Activated CD4-positive, alpha-beta memory T cell treated with anti-CD3 and anti-CD28 coated beads, Interleukin-2, amount 10 ng/mL, durations not matched to agents 7 days and 5 days (primary cell): ENCODE measurements around the gene PFDN4. TPM values are rescaled to one million over a fixed set of nuclear protein-coding genes. Genes with fewer than 3 reads are reported as not detected.
"Not testable (repeated sequence)": the region's sequence is repeated elsewhere in the genome, so short reads cannot be mapped to it uniquely, and the experiment has no call there.

ENCODE experiments used
- CTCF ChIA-PET: fragments of 350-600 bp; sonication (Branson Sonifier 250); formaldehyde crosslinking; loops from one replicate; lab custom pipeline; 2021; ENCODE audit warnings: antibody characterized with exemption, inconsistent platforms; lab: Charles Lee
- POLR2A ChIA-PET: fragments of 350-600 bp; sonication (Branson Sonifier 250); formaldehyde crosslinking; loops from one replicate; lab custom pipeline; 2021; ENCODE audit warnings: antibody characterized with exemption; lab: Charles Lee
- DNase-seq: peaks from one replicate; pipeline ENCODE4 v3.0.0-alpha.2; 2020
- H3K27ac Mint-ChIP-seq: one replicate; pipeline ENCODE4 v1.8.0; 2021; ENCODE audit warnings: mild to moderate bottlenecking, mixed read lengths
- H3K27me3 Mint-ChIP-seq: one replicate; pipeline ENCODE4 v1.8.0; 2021; ENCODE audit warnings: mixed read lengths
- H3K36me3 Mint-ChIP-seq: one replicate; pipeline ENCODE4 v1.8.0; 2021; ENCODE audit warnings: low read depth, mixed read lengths
- H3K4me1 Mint-ChIP-seq: one replicate; pipeline ENCODE4 v1.8.0; 2021; ENCODE audit warnings: mixed read lengths
- H3K4me3 Mint-ChIP-seq: one replicate; pipeline ENCODE4 v1.8.0; 2021; ENCODE audit warnings: mild to moderate bottlenecking, mixed read lengths
- H3K9me3 Mint-ChIP-seq: one replicate; pipeline ENCODE4 v1.8.0; 2021; ENCODE audit warnings: mixed read lengths
- total RNA-seq, 2 experiments: library from RNA; stranded (reverse); gene quantifications; one replicate each; pipeline ENCODE4 v1.2.3, GENCODE V29; 2021

The PFDN4 gene
- total RNA-seq, 2 experiments from 2014 or later, result 28.1 to 30.3 TPM

- POLR2A ChIA-PET, result no interaction called here
Observed at GRCh38 chr20:54256202-54256601, 48.3 kb downstream of the PFDN4 start.

DNA sequence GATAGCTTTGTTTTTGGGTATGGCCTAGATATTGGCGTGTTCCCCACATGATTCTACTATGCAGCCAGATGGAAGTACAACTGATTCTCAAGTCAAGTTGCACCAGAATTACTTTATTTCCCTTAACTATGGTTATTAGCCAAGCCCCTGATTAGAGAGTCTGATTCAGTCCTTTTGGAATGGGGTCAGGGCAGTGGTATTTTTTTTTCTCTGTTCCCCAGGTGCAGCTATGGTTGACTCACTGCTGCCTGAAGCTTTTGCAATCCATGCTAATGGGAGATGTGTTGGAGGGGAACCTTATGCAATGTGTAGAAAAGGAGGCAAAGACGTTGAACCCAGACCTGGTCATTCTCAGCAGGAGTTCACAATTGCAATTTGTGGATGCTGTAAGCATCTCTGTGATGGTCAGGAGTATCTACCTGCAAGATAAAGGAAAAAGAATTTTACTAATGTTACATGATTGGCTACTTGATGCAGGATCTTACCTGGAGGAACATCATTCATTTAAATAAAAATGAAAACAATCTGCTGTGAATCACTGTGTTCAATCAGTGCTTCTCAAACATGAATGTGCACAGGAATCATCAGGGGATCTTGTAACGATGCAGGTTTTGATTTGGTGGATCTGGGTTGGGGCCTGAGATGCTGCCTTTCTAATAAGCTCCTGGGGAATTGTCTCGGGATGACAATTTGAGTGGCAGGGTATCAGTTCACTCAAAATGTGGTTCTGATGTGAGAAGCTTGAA, 49.4 kb downstream of the PFDN4 start:
- peaks cover 2% of the 10 kb centered on the region for H3K27me3 Mint-ChIP-seq
- no peak overlapping the region for H3K4me3 Mint-ChIP-seq
- no peaks in the 10 kb centered on the region for H3K9me3 Mint-ChIP-seq
- H3K36me3 Mint-ChIP-seq, result no peaks in the 10 kb centered on the region
- POLR2A ChIA-PET, result no interaction called here
- no peaks in the 10 kb centered on the region for H3K4me1 Mint-ChIP-seq
- no peak overlapping the region for H3K27ac Mint-ChIP-seq
- DNase-seq, result no peak
- CTCF ChIA-PET, result no interaction called here

More at GRCh38 chr20:54256202-54256601, 48.3 kb downstream of the PFDN4 start:
- no peak for DNase-seq
- Mint-ChIP-seq H3K27ac (no peak overlapping the region), H3K27me3 (peaks cover 2% of the 10 kb centered on the region), H3K9me3 (no peaks in the 10 kb centered on the region), H3K4me3 (no peak overlapping the region), H3K4me1 (no peaks in the 10 kb centered on the region), H3K36me3 (no peaks in the 10 kb centered on the region)
- CTCF ChIA-PET, result no interaction called here

GRCh38 chr20:54260116-54260515, 52.2 kb downstream of the PFDN4 start:
- Mint-ChIP-seq H3K27me3 (peaks cover 2% of the 10 kb centered on the region), H3K27ac (no peak overlapping the region), H3K36me3 (no peaks in the 10 kb centered on the region), H3K4me3 (no peak overlapping the region), H3K4me1 (no peaks in the 10 kb centered on the region), H3K9me3 (no peaks in the 10 kb centered on the region)
- ChIA-PET POLR2A (no interaction called here), CTCF (no interaction called here)
- no peak for DNase-seq

DNA sequence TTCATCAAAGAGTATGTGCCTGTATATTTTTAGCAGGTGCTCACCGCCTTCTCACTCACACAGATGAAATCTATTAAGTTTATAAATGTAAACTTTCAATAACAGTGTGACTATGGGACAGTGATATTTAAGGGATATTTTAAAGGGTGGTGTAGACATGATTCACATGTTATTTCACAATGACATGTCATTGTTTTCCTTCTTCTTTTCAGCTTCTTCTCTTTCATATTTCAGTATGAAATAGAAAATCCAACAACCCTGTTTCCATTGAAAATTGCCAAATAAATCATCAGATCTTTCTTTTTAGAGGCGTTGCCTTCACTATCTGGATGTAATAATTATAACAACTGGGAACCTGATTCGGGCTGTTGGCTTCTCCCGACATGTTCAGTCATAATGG, 54.8 kb downstream of the PFDN4 start:
- Mint-ChIP-seq H3K4me1 (no peaks in the 10 kb centered on the region), H3K27me3 (peaks cover 4% of the 10 kb centered on the region), H3K27ac (no peak overlapping the region), H3K9me3 (no peaks in the 10 kb centered on the region), H3K4me3 (no peak overlapping the region), H3K36me3 (no peaks in the 10 kb centered on the region)
- CTCF ChIA-PET, result no interaction called here
- POLR2A ChIA-PET, result no interaction called here
- no peak for DNase-seq

DNA sequence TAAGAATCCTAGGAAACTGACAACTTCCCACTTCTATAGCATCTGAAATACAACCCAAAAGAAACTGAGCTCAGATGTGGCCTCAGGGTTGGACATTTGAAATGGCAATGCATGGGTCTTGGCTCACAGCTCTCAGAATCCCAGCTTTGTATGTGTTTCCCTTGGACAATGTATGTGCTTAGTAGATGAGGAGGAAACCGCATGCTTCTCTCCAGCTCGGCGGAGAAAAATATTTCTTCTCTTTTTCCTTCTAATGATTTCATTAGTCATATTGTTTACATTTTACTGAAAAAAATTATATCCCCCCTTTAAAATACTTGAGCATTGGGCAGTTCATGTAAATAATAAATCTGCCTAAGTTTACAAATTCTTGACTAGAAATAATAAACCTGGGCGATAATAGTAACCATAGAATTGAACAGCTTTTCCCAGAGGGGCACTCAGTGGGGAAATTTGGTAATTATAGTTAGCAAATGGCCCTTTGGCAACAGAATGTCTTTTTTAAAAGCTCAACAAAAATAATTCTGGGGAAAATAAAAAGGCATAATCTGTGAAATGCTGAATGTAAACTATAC, 55.3 kb downstream of the PFDN4 start:
- Mint-ChIP-seq H3K4me1 (no peaks in the 10 kb centered on the region), H3K27ac (no peak overlapping the region), H3K9me3 (no peaks in the 10 kb centered on the region), H3K36me3 (no peaks in the 10 kb centered on the region), H3K27me3 (peaks cover 4% of the 10 kb centered on the region), H3K4me3 (no peak overlapping the region)
- POLR2A ChIA-PET, result no interaction called here
- CTCF ChIA-PET, result no interaction called here
- DNase-seq, result no peak

GRCh38 chr20:54265791-54266190, 57.9 kb downstream of the PFDN4 start:
- H3K9me3 Mint-ChIP-seq, H3K4me1 Mint-ChIP-seq, CTCF ChIA-PET, H3K36me3 Mint-ChIP-seq, H3K27me3 Mint-ChIP-seq, DNase-seq, POLR2A ChIA-PET, H3K4me3 Mint-ChIP-seq, H3K27ac Mint-ChIP-seq: not testable (repeated sequence)

DNA sequence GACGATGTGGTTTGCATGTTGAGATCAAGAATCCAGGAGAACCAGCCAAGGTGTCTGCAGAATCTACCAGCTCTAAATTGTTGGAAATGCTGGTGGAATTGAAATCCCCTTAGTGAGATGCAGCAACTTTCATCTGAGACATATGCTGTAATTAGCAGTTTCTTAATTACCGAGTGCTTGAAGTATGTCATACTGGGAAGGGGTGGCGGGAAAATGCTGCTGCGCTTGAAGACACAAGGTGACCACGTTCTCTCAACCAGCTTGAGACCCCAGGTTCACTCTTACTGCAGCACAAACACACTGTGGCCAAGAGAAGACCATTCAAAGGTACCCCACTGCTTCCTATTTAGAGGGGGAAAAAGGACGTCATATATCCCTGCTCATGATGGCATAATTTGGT, 59.0 kb downstream of the PFDN4 start:
- ChIA-PET CTCF (no interaction called here), POLR2A (no interaction called here)
- no peak for DNase-seq
- Mint-ChIP-seq H3K27ac (no peak overlapping the region), H3K36me3 (no peaks in the 10 kb centered on the region), H3K4me1 (no peaks in the 10 kb centered on the region), H3K4me3 (no peak overlapping the region), H3K27me3 (peaks cover 4% of the 10 kb centered on the region), H3K9me3 (no peaks in the 10 kb centered on the region)

GRCh38 chr20:54267483-54268003, 59.7 kb downstream of the PFDN4 start:
- H3K36me3 Mint-ChIP-seq, result no peaks in the 10 kb centered on the region
- H3K9me3 Mint-ChIP-seq, result no peaks in the 10 kb centered on the region
- no peak overlapping the region for H3K4me3 Mint-ChIP-seq
- ChIA-PET POLR2A (no interaction called here), CTCF (no interaction called here)
- no peaks in the 10 kb centered on the region for H3K4me1 Mint-ChIP-seq
- no peak for DNase-seq
- H3K27me3 Mint-ChIP-seq, result peaks cover 4% of the 10 kb centered on the region
- H3K27ac Mint-ChIP-seq, result no peak overlapping the region

GRCh38 chr20:54268941-54269340, 61.1 kb downstream of the PFDN4 start:
- POLR2A ChIA-PET, result no interaction called here
- Mint-ChIP-seq H3K36me3 (no peaks in the 10 kb centered on the region), H3K27ac (no peak overlapping the region), H3K4me1 (no peaks in the 10 kb centered on the region), H3K27me3 (peaks cover 4% of the 10 kb centered on the region), H3K4me3 (no peak overlapping the region), H3K9me3 (no peaks in the 10 kb centered on the region)
- DNase-seq, result no peak
- CTCF ChIA-PET, result no interaction called here

Other genes with a start within 250 kb of the PFDN4 start
- not detected for gene BCAS1, start 137.5 kb upstream of the PFDN4 start, total RNA-seq
- gene CYP24A1, start 34.1 kb upstream of the PFDN4 start, total RNA-seq, result not detected